GM12875 (cell line): ENCODE measurements around the gene SRGAP3.

Experiments used
- H3K4me3 ChIP-seq: one replicate; pipeline ENCODE4 v1.5.1; 2011; ENCODE audit warnings: low read depth, low read length, control low read depth
- TF ChIP-seq, protein P1 (sequence below): IDR thresholded peaks from 2 replicates; pipeline ENCODE4 v1.5.1; 2011; ENCODE audit warnings: low read depth, mild to moderate bottlenecking, control low read depth, inconsistent platforms, low read length, moderate library complexity, borderline replicate concordance; ENCODE audit not compliant: insufficient read depth

SRGAP3 gene

DNA sequence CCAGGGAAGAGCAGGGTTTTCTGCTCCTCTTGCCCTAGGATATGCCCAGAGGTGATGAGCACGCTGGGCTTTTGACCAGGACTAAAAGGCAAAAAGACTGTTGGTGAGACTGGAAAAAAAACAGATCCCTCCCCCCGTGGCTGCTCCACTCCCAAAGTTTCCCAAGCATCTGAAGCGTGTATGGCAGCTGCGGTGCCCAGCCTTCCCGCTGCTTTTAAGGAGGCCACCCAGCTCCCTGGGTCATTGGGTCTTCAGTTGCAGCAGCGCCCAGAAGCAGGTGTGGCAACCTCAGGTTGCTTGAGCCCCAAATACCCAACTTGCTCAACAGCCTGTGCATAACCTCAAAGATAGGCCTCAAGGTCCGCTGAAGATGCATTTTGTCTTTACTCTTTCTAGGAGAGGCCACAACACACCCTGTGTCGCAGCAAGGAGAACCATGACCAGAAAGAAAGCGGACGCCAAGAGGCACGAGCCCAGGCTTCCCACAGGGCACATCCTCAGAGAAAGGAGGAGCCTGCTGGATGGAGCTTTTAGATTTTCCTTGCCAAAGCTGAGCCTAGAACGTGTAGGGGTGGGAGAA, 2.0 kb downstream of the SRGAP3 start:
- H3K4me3 ChIP-seq, result no peak overlapping the region
- TF ChIP-seq, protein P1, sequence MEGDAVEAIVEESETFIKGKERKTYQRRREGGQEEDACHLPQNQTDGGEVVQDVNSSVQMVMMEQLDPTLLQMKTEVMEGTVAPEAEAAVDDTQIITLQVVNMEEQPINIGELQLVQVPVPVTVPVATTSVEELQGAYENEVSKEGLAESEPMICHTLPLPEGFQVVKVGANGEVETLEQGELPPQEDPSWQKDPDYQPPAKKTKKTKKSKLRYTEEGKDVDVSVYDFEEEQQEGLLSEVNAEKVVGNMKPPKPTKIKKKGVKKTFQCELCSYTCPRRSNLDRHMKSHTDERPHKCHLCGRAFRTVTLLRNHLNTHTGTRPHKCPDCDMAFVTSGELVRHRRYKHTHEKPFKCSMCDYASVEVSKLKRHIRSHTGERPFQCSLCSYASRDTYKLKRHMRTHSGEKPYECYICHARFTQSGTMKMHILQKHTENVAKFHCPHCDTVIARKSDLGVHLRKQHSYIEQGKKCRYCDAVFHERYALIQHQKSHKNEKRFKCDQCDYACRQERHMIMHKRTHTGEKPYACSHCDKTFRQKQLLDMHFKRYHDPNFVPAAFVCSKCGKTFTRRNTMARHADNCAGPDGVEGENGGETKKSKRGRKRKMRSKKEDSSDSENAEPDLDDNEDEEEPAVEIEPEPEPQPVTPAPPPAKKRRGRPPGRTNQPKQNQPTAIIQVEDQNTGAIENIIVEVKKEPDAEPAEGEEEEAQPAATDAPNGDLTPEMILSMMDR, result no peak

DNA sequence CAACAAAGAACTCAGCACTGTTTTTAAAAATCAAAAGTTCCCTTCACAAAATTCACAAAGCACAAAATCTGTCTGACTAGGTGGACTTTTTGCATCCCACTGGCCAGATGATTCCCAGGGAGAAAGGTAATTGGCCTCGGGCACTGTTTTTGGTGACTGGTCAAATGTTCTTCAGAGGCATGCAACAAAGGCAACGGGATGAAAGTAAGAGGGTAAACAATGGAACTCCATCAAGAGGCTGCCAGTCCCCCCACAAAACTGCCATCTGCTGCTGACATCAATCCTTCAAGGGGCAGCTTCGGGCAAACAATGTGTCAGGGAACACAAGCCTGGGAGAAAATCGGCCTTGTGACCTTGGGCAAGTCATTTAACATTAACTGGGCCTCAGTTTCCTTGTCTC, 3.3 kb downstream of the SRGAP3 start:
- H3K4me3 ChIP-seq, result no peak overlapping the region
- TF ChIP-seq, protein P1, result no peak

DNA sequence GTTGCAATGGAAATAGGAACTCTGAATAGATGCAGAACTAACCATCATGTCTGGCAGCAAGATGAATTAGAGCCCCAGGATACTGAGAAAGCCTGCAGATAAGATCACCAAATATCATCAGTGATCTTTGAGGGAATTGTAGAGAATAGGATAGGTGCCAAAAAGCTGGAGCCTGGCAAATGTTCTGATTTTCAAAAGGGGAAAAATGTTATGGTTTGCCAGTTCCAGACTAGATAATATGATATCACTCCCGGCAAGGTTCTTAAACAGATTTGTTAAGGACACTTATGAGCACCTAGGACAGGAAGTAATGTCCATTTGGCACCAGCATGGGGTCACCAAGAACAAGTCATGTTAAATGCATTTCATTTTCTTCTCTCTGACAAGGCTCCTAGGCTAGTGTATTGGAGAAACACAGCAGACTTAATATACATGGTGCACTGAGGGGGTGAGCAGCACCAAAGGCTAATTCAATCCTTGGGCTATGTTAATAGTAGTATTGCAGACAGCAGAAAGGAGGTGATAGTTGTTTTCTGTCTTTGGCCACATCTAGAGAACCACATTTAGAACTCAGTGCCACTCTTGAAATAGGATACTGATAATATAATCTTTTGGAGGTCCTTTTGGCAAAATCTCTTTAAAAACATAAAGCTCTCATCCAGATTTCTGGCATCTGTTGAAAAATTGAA, 4.8 kb downstream of the SRGAP3 start:
- TF ChIP-seq, protein P1, result no peak
- no peak overlapping the region for H3K4me3 ChIP-seq

DNA sequence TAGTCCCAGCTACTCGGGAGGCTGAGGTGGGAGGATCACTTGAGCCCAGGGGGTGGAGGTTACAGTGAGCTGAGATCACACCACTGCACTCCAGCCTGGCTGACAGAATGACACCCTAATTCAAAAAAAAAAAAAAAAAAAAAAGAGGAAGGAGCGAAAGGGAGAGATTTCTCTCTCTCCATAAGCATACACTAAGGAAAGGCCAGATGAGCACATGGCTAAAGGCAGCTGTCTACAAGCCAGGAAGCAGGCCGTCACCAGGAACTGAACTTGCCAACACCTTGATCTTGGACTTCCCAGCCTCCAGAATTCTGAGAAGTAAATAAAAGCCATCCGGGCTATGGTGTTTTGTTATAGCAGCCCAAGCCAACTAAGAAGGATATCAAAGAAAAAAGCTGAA, 7.5 kb downstream of the SRGAP3 start:
- H3K4me3 ChIP-seq, result no peak overlapping the region
- TF ChIP-seq, protein P1, result no peak

DNA sequence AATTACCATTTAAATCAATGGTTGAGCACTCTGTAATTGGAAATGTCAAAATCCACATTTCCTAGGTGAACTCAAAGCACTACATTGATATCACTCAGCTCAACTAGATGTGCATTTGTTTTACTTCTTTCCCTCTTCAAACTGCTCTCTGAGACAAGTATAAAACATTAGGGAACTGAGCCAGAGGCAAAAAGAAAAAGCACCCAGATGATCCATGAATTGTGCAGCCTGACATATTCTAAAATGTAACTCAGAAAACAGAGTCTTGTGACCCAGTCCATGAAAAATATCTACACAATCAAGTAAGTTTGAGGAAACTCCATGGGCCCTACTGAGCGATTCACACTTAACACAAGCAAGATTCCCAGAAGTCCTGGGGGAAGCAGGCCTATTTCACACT, 9.8 kb downstream of the SRGAP3 start:
- H3K4me3 ChIP-seq, result no peak overlapping the region
- TF ChIP-seq, protein P1, result no peak

DNA sequence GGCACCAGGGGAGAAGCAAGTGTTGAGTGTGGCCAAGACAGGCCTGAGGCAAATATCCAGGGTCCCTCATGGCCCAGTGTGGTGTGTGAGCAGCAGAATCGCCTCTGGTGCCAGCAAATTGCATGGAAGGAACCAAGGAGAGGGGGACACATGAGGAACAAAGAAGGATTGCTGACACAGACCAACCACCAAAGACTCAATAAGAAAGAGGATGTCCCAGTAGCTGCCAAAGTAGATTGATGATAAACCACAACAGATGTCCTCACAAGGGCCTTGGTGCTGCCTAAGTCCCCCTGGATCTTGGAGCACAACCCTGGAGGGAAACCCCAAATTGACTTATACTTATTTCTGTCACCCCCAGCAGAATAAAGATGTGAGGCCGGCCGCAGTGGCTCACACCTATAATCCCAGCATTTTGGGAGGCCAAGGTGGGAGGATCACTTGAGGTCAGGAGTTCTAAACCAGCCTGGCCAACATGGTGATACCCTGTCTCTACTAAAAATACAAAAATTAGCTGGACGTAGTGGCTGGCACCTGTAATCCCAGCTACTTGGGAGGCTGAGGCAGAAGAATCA, 10.6 kb downstream of the SRGAP3 start:
- TF ChIP-seq, protein P1, result no peak
- no peak overlapping the region for H3K4me3 ChIP-seq

DNA sequence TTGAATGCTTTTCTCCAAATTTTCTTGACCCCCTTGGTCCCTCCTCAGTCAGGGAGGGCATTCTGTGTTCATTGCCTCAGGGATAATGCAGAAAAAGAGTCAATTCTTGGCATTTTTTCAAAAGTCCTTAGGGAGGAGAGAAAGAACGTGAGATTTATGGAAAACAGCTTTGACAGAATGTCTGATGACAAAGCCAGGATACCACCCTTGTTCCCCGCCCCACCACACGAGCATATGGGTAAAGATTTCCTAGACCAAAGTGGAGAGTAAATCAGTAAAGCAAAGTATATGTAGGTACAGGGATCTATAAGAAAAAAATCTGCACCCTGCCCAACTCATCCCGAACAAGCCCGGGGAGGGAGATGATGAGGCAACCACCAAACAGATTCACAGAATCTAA, 11.2 kb downstream of the SRGAP3 start:
- TF ChIP-seq, protein P1, result no peak
- H3K4me3 ChIP-seq, result no peak overlapping the region
